Neural cell (in vitro differentiated cells): Measurements from ENCODE around the gene ARID1B.

Source experiments
- CTCF ChIP-seq: fragments of 450-650 bp; IDR thresholded peaks from 2 replicates; pipeline ENCODE4 v1.5.1; 2014; ENCODE audit warnings: antibody characterized with exemption, mild to moderate bottlenecking, moderate library complexity; ENCODE audit not compliant: poor library complexity, severe bottlenecking
- EP300 ChIP-seq: fragments of 450-650 bp; conservative IDR thresholded peaks from 2 replicates; pipeline ENCODE4 v1.6.1; 2014; ENCODE audit warnings: antibody characterized with exemption, mild to moderate bottlenecking, moderate library complexity; ENCODE audit not compliant: poor library complexity, severe bottlenecking
- EZH2 ChIP-seq: fragments of 200-600, 300-800 bp; shearing (Covaris generic), sonication (generic); IDR thresholded peaks from 2 replicates; pipeline ENCODE4 v1.6.1; 2014; ENCODE audit warnings: antibody characterized with exemption, low read length, borderline replicate concordance, mild to moderate bottlenecking; ENCODE audit not compliant: insufficient read depth, poor library complexity, severe bottlenecking
- MXI1 ChIP-seq: fragments of 450-650 bp; conservative IDR thresholded peaks from 2 replicates; pipeline ENCODE4 v1.6.1; 2014; ENCODE audit warnings: antibody characterized with exemption, mild to moderate bottlenecking; ENCODE audit not compliant: poor library complexity, severe bottlenecking
- POLR2AphosphoS5 ChIP-seq: IDR thresholded peaks from 2 replicates; pipeline ENCODE4 v1.6.1; 2012
- RAD21 ChIP-seq: fragments of 450-650 bp; conservative IDR thresholded peaks from 2 replicates; pipeline ENCODE4 v1.6.1; 2014; ENCODE audit warnings: antibody characterized with exemption, mild to moderate bottlenecking, moderate library complexity
- REST ChIP-seq: IDR thresholded peaks from 2 replicates; pipeline ENCODE4 v1.6.1; 2012; ENCODE audit warnings: borderline replicate concordance
- SMC3 ChIP-seq: fragments of 450-650 bp; conservative IDR thresholded peaks from 2 replicates; pipeline ENCODE4 v1.6.1; 2014; ENCODE audit warnings: antibody characterized with exemption, mild to moderate bottlenecking, moderate library complexity; ENCODE audit not compliant: poor library complexity
- TAF1 ChIP-seq: IDR thresholded peaks from 2 replicates; pipeline ENCODE4 v1.6.1; 2012; ENCODE audit warnings: low read depth

- TF ChIP-seq EZH2 (no peak), CTCF (no peak), MXI1 (no peak), EP300 (no peak), RAD21 (no peak), SMC3 (no peak), TAF1 (no peak), POLR2AphosphoS5 (no peak), REST (no peak)
Measured at GRCh38 chr6:156839129-156839528, 62.0 kb downstream of the ARID1B start.
